HL-60 (cell line): ENCODE measurements around the gene PRRT3.

ENCODE experiments used
- DNase-seq, 2 experiments: peaks; one replicate each; pipeline ENCODE4 v3.0.0-alpha.2; 2010 to 2020; ENCODE audit warnings: low read depth in 1 of 2, low spot score in 1 of 2
- H3K27ac ChIP-seq: fragments of 250-450 bp; sonication (Bioruptor Pico); replicated peaks from 2 replicates; pipeline ENCODE4 v1.5.1; 2020; ENCODE audit warnings: mild to moderate bottlenecking, moderate library complexity
- H3K27me3 ChIP-seq: fragments of 250-450 bp; sonication (Bioruptor Pico); 2 replicates; pipeline ENCODE4 v1.5.1; 2021; ENCODE audit warnings: mild to moderate bottlenecking, moderate library complexity; ENCODE audit not compliant: insufficient read depth, poor library complexity, severe bottlenecking
- H3K4me3 ChIP-seq: replicated peaks from 2 replicates; pipeline ENCODE4 v1.5.1; 2011; ENCODE audit warnings: mild to moderate bottlenecking, control low read depth, low read length; ENCODE audit not compliant: insufficient read depth
- CTCF ChIP-seq: IDR thresholded peaks from one replicate; pipeline ENCODE4 v1.5.1; 2011; ENCODE audit warnings: low read length, control low read depth, inconsistent platforms; ENCODE audit not compliant: insufficient read depth
- GABPA ChIP-seq: IDR thresholded peaks from 2 replicates; pipeline ENCODE4 v1.6.1; 2012; ENCODE audit warnings: low read depth
- POLR2AphosphoS5 ChIP-seq: IDR thresholded peaks from 2 replicates; pipeline ENCODE4 v1.6.1; 2012; ENCODE audit warnings: low read depth
- REST ChIP-seq: IDR thresholded peaks from 2 replicates; pipeline ENCODE4 v1.6.1; 2012; ENCODE audit warnings: low read depth; ENCODE audit not compliant: insufficient replicate concordance
- SPI1 ChIP-seq: IDR thresholded peaks from 2 replicates; pipeline ENCODE4 v1.6.1; 2012; ENCODE audit warnings: low read depth, mild to moderate bottlenecking, borderline replicate concordance

The PRRT3 gene

GRCh38 chr3:9980251-9980650, 28.0 kb upstream of the PRRT3 start:
- Histone ChIP-seq H3K27ac (no peak overlapping the region), H3K27me3 (no peaks in the 10 kb centered on the region), H3K4me3 (no peak overlapping the region)
- DNase-seq = no peak
- no peak for TF ChIP-seq GABPA
- no peak for TF ChIP-seq POLR2AphosphoS5
- no peak for TF ChIP-seq REST
- no peak for TF ChIP-seq SPI1
- TF ChIP-seq CTCF = no peak

GRCh38 chr3:9978710-9979305, 26.6 kb upstream of the PRRT3 start:
- no peak for DNase-seq
- TF ChIP-seq POLR2AphosphoS5 (no peak), GABPA (no peak)
- peak overlapping the region; percentile 49 for H3K27ac ChIP-seq

GRCh38 chr3:9976721-9977709, 24.8 kb upstream of the PRRT3 start:
- peak overlapping the region; percentile 45 for H3K27ac ChIP-seq
- TF ChIP-seq POLR2AphosphoS5 (no peak), REST (no peak), SPI1 (peak; percentile 36; the same call in 1 of the 2 replicates), CTCF (no peak), GABPA (no peak)
- H3K27me3 ChIP-seq = no peaks in the 10 kb centered on the region
- DNase-seq = peak; percentile 71 to 95
- no peak overlapping the region for H3K4me3 ChIP-seq

More at GRCh38 chr3:9978710-9979305, 26.6 kb upstream of the PRRT3 start:
- Histone ChIP-seq H3K4me3 (no peak overlapping the region), H3K27me3 (no peaks in the 10 kb centered on the region)

GRCh38 chr3:9970020-9970652, 17.9 kb upstream of the PRRT3 start:
- no peak overlapping the region for H3K4me3 ChIP-seq
- no peaks in the 10 kb centered on the region for H3K27me3 ChIP-seq
- TF ChIP-seq REST (no peak), CTCF (no peak), POLR2AphosphoS5 (no peak), SPI1 (no peak)
- no peak overlapping the region for H3K27ac ChIP-seq
- DNase-seq = no peak
